Measurements from ENCODE around the gene ZNF630. TPM values are rescaled to one million over a fixed set of nuclear protein-coding genes. Genes with fewer than 3 reads are reported as not detected.

Gene ZNF630
- total and polyA plus RNA-seq, 2 of the 8 experiments (the other 6 are each of a cell fraction or from before 2014, with no cell fraction given), result 0.67 to 2.2 TPM

- H3K79me1 ChIP-seq (ENCODE audit: low read depth, low read length), result no peaks in the 10 kb centered on the region
- no peak overlapping the region for H2AK5ac ChIP-seq (ENCODE audit: low read depth, low read length)
- no peak overlapping the region for H3K27ac ChIP-seq (ENCODE audit: low read depth, low read length)
- no peaks in the 10 kb centered on the region for H3K4me1 ChIP-seq (replicated peaks in 1 of 4; ENCODE audit: control insufficient read depth in 3 of 4, insufficient read depth in 4 of 4, low read length in 3 of 4)
- H3K4me2 ChIP-seq (ENCODE audit: insufficient read depth in 1 of 2, low read depth in 2 of 2, low read length in 2 of 2), result no peak overlapping the region
- H3K18ac ChIP-seq (ENCODE audit: extremely low read depth, low read length), result no peak overlapping the region
- 100% methylated on average over 1 of the region's 8 CpGs; no CpG with 5 or more reads in 1 of the 2 experiments for WGBS, 2 experiments (ENCODE audit: extremely low coverage in 1 of 2, insufficient coverage in 1 of 2, insufficient read length in 1 of 2, insufficient replicate concordance in 2 of 2, low coverage in 1 of 2, low lambda C conversion rate in 2 of 2, missing lambda C conversion rate in 1 of 2)
- H3K36me3 ChIP-seq (ENCODE audit: control insufficient read depth in 2 of 4, insufficient read depth in 4 of 4, low read length in 3 of 4), result no peaks in the 10 kb centered on the region
- ChIA-PET CTCF (ENCODE audit: partially characterized antibody) (interaction anchor here (0.9 to 3.5 kb wide), 7 partner anchors 37 to 276 kb away, joined by 4 to 31 read pairs (median 4); no protein-coding TSS in a partner anchor), POLR2A (ENCODE audit: partially characterized antibody) (no interaction called here)
- TF ChIP-seq RBBP5 (IDR thresholded peaks at IDR 0.05; ENCODE audit: borderline replicate concordance, low read depth, low read length) (no peak), YY1 (IDR thresholded peaks at IDR 0.05; ENCODE audit: low read depth, low read length) (no peak), RNF2 (IDR thresholded peaks at IDR 0.05; ENCODE audit: borderline replicate concordance, low read depth, low read length, missing control alignments, poor library complexity, severe bottlenecking) (no peak), GTF2F1 (IDR thresholded peaks at IDR 0.05; ENCODE audit: borderline replicate concordance, low read depth, low read length) (no peak), ZNF274 (IDR thresholded peaks at IDR 0.05; ENCODE audit: borderline replicate concordance, extremely low read depth, low read length) (no peak), CTBP2 (IDR thresholded peaks at IDR 0.05; ENCODE audit: borderline replicate concordance, insufficient read depth, insufficient read length, low read length) (no peak), ATF3 (IDR thresholded peaks at IDR 0.05; ENCODE audit: insufficient read depth, low read depth, low read length) (no peak), EZH2 (IDR thresholded peaks at IDR 0.05; ENCODE audit: low read depth, low read length, severe bottlenecking) (no peak)
- no peak overlapping the region for H4K5ac ChIP-seq (ENCODE audit: insufficient read length, low read depth, low read length)
- no peaks in the 10 kb centered on the region for H3K27me3 ChIP-seq (replicated peaks in 1 of 4; ENCODE audit: control insufficient read depth in 3 of 4, extremely low read depth in 1 of 4, insufficient read depth in 3 of 4, low read length in 3 of 4)
- no peak overlapping the region for H3K9ac ChIP-seq (replicated peaks in 1 of 4; ENCODE audit: extremely low read depth in 1 of 4, low read depth in 3 of 4, low read length in 3 of 4)
- H3K4me3 ChIP-seq (ENCODE audit: extremely low read depth in 1 of 4, insufficient read depth in 2 of 4, low read depth in 3 of 4, low read length in 4 of 4), result no peak overlapping the region
- H3K23me2 ChIP-seq (ENCODE audit: low read depth, low read length), result no peaks in the 10 kb centered on the region
- FAIRE-seq (no peak), DNase-seq (ENCODE audit: low read depth in 1 of 2, low spot score in 2 of 2) (no peak)
- no peak overlapping the region for H3K4ac ChIP-seq (replicated peaks; ENCODE audit: insufficient read length, low read depth, low read length)
- no peak overlapping the region for H2BK120ac ChIP-seq (replicated peaks; ENCODE audit: low read depth, low read length)
- H4K91ac ChIP-seq (replicated peaks; ENCODE audit: insufficient read length, low read length), result no peak overlapping the region
- no peak overlapping the region for H2BK5ac ChIP-seq (ENCODE audit: low read depth, low read length)
- H3K56ac ChIP-seq (replicated peaks; ENCODE audit: insufficient read length, low read depth, low read length), result no peak overlapping the region
- H4K20me1 ChIP-seq (replicated peaks in 1 of 2; ENCODE audit: control insufficient read depth in 1 of 2, insufficient read depth in 2 of 2, low read length in 2 of 2), result no peaks in the 10 kb centered on the region
- no peak overlapping the region for H2BK15ac ChIP-seq (ENCODE audit: low read length)
- no peak overlapping the region for H3K23ac ChIP-seq (ENCODE audit: insufficient read length)
- H3K14ac ChIP-seq (ENCODE audit: insufficient read length), result no peak overlapping the region
- H2BK12ac ChIP-seq (ENCODE audit: low read depth, low read length), result no peak overlapping the region
- H4K8ac ChIP-seq (ENCODE audit: extremely low read depth, insufficient read depth, low read length), result no peak overlapping the region
- H2AFZ ChIP-seq (ENCODE audit: low read length), result no peak overlapping the region
- no peaks in the 10 kb centered on the region for H3K79me2 ChIP-seq (ENCODE audit: control insufficient read depth in 1 of 2, insufficient read depth in 2 of 2, low read length in 2 of 2)
- H3K9me3 ChIP-seq (ENCODE audit: insufficient read depth in 2 of 2, low read depth in 1 of 2, low read length in 1 of 2), result no peaks in the 10 kb centered on the region
- no peak overlapping the region for H2BK20ac ChIP-seq (ENCODE audit: low read length)
Measured at GRCh38 chrX:48028091-48028490, 43.3 kb downstream of the ZNF630 start.

All from H1 (cell line).